Neutrophil (primary cell): Measurements from ENCODE around the gene TIGD3.
A peak's percentile ranks its signal among the peaks of the same experiment; 100 is the strongest.

Experiments
- H3K27ac ChIP-seq: fragments of 200-600 bp; sonication (generic); 2 replicates; pipeline ENCODE4 v1.5.1; 2016; ENCODE audit warnings: mild to moderate bottlenecking, moderate library complexity
- H3K27me3 ChIP-seq: fragments of 200-600 bp; sonication (generic); 2 replicates; pipeline ENCODE4 v1.6.0; 2016; ENCODE audit warnings: mild to moderate bottlenecking
- H3K36me3 ChIP-seq: fragments of 200-600 bp; sonication (generic); 2 replicates; pipeline ENCODE4 v1.5.1; 2017
- H3K4me1 ChIP-seq, 2 experiments: fragments of 200-600 bp in 1 of 2; sonication (generic) in 1 of 2; 1 replicate in 1 of 2; 2 replicates in 1 of 2; pipeline versions ENCODE4 v1.5.1 to v1.6.1; 2013 to 2016; ENCODE audit warnings: low read depth in 1 of 2, low read length in 1 of 2, mild to moderate bottlenecking in 1 of 2, moderate library complexity in 1 of 2; ENCODE audit not compliant: control insufficient read depth in 1 of 2, insufficient read depth in 1 of 2
- H3K4me3 ChIP-seq, 2 experiments: fragments of 200-600 bp in 1 of 2; sonication (generic) in 1 of 2; 1 replicate in 1 of 2; 2 replicates in 1 of 2; pipeline ENCODE4 v1.5.1; 2013 to 2016; ENCODE audit warnings: low read depth in 1 of 2, low read length in 1 of 2, mild to moderate bottlenecking in 1 of 2, moderate library complexity in 1 of 2
- H3K9me3 ChIP-seq: fragments of 200-600 bp; sonication (generic); 2 replicates; pipeline ENCODE4 v1.5.1; 2016
- TF ChIP-seq, protein P1 (sequence below): fragments of 200-600 bp; sonication (generic); IDR thresholded peaks from 2 replicates; pipeline ENCODE4 v1.5.1; 2016; ENCODE audit warnings: antibody characterized with exemption

Gene TIGD3

DNA sequence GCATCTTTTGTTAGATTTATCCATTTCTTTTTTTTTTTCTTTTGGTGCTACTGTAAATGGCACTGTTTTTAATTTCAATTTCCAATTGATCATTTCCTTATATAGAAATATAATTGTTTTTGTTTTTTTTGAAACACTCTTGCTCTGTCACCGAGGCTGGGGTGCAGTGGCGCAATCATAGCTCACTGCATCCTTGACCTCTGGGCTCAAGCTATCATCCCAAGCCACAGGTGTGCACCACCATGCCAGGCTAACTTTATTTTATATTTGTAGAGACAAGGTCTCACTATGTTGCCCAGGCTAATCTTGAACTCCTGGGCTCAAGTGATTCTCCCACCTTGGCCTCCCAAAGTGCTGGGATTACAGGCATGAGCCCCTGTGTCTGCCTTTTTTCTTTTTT, 48.2 kb downstream of the TIGD3 start:
- Histone ChIP-seq H3K4me1 (peaks cover 17 to 21% of the 10 kb centered on the region in 2 experiments), H3K27me3 (no peaks in the 10 kb centered on the region), H3K9me3 (no peaks in the 10 kb centered on the region), H3K27ac (peak overlapping the region; percentile 87), H3K36me3 (peaks cover 76% of the 10 kb centered on the region), H3K4me3 (no peak overlapping the region)
- TF ChIP-seq, protein P1, sequence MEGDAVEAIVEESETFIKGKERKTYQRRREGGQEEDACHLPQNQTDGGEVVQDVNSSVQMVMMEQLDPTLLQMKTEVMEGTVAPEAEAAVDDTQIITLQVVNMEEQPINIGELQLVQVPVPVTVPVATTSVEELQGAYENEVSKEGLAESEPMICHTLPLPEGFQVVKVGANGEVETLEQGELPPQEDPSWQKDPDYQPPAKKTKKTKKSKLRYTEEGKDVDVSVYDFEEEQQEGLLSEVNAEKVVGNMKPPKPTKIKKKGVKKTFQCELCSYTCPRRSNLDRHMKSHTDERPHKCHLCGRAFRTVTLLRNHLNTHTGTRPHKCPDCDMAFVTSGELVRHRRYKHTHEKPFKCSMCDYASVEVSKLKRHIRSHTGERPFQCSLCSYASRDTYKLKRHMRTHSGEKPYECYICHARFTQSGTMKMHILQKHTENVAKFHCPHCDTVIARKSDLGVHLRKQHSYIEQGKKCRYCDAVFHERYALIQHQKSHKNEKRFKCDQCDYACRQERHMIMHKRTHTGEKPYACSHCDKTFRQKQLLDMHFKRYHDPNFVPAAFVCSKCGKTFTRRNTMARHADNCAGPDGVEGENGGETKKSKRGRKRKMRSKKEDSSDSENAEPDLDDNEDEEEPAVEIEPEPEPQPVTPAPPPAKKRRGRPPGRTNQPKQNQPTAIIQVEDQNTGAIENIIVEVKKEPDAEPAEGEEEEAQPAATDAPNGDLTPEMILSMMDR, result no peak

DNA sequence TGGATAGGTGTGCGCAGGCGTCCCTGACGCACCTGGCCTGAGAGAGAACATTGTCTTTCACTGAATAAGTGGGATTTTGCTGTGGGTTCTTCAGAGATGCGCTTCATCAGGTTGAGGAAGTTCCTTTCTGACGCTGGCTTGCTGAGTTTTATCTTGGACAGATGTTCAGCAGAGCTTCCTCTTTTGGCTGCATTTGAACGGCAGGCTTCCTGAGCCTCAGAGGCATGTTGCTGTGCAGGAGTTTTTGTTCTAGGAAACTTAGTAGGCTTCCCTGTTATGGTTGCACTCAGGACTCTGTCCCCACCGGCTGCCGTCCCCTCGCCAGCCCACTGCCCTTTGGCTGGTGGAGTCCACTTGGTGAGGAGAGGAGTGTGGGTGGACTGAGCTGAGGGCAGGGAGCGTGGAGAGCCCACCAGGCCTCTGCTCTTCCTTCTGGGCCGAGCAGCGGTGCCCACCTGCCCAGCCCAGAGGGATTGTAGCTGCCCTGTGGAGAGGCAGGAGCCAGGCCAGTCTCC, 49.1 kb downstream of the TIGD3 start:
- Histone ChIP-seq H3K36me3 (peaks cover 74% of the 10 kb centered on the region), H3K27ac (peak overlapping the region; percentile 87), H3K4me3 (peak overlapping the region; percentile 2 to 16), H3K27me3 (no peaks in the 10 kb centered on the region), H3K9me3 (no peaks in the 10 kb centered on the region), H3K4me1 (peaks cover 17 to 21% of the 10 kb centered on the region in 2 experiments)
- TF ChIP-seq, protein P1, result no peak

DNA sequence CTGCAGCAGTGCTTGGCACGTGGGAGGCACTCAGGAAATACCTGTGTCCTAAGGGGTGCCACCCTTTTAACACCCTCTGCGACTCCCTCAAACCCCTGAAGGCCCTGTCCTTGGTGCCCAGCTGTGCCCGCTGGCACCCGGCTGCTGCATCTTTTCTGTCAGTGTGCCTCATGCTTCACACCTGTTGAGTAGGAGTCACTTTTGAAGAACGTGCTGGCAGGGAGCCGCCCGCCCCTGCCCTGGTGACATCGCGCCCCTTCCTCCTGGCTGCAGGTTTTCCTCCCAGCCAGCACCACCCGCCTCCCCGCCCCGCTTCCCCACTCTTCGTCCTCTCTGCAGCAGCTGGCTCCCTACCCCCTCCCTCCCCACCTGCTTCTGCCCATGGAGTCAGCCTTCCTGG, 49.7 kb downstream of the TIGD3 start:
- Histone ChIP-seq H3K27me3 (no peaks in the 10 kb centered on the region), H3K9me3 (no peaks in the 10 kb centered on the region), H3K4me3 (no peak overlapping the region), H3K4me1 (peaks cover 17 to 21% of the 10 kb centered on the region in 2 experiments), H3K27ac (peak overlapping the region; percentile 87), H3K36me3 (peaks cover 76% of the 10 kb centered on the region)
- TF ChIP-seq, protein P1, result no peak

DNA sequence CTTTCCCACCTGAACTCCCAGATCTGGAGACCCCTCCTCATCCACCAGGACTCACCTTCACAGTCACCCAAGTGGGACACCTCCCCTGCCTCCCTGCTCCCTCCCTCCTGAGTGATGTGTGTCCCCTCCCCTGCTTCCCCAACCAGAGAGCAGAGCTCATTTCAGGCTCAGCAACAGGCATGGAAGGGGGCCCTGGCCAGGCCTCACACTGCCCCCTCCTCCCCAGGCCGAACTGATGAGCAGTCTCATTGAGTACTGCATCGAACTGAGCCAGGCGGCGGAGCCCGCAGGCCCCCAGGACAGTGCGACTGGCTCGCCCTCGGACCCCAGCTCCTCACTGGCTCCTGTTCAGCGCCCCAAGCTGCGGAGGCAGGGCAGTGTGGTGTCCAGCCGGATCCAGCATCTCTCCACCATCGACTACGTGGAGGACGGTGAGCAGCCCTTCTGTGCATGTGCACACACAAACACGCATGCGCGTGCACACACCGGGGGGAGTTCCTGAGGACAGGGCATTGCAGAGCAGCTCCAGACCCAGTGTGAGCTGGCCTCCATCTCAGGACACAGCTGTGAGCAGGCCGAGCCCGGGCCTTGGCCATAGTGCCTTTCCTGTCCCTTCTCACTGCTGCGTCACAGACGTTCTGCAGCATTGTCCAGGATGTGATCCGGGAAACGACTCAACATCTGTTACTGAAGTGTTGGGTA, 50.2 kb downstream of the TIGD3 start:
- no peak overlapping the region for H3K4me3 ChIP-seq
- peak overlapping the region; percentile 87 for H3K27ac ChIP-seq
- H3K4me1 ChIP-seq, result peaks cover 17 to 21% of the 10 kb centered on the region in 2 experiments
- no peaks in the 10 kb centered on the region for H3K9me3 ChIP-seq
- H3K36me3 ChIP-seq, result peaks cover 76% of the 10 kb centered on the region
- no peaks in the 10 kb centered on the region for H3K27me3 ChIP-seq
- TF ChIP-seq, protein P1, result no peak
